Measurements from ENCODE around the gene LKAAEAR1. TPM values are rescaled to one million over a fixed set of nuclear protein-coding genes. Genes with fewer than 3 reads are reported as not detected.

The LKAAEAR1 gene
- total and polyA plus RNA-seq, 2 of the 13 experiments (the other 11 are each of a cell fraction or from before 2014, with no cell fraction given) = not detected

DNA sequence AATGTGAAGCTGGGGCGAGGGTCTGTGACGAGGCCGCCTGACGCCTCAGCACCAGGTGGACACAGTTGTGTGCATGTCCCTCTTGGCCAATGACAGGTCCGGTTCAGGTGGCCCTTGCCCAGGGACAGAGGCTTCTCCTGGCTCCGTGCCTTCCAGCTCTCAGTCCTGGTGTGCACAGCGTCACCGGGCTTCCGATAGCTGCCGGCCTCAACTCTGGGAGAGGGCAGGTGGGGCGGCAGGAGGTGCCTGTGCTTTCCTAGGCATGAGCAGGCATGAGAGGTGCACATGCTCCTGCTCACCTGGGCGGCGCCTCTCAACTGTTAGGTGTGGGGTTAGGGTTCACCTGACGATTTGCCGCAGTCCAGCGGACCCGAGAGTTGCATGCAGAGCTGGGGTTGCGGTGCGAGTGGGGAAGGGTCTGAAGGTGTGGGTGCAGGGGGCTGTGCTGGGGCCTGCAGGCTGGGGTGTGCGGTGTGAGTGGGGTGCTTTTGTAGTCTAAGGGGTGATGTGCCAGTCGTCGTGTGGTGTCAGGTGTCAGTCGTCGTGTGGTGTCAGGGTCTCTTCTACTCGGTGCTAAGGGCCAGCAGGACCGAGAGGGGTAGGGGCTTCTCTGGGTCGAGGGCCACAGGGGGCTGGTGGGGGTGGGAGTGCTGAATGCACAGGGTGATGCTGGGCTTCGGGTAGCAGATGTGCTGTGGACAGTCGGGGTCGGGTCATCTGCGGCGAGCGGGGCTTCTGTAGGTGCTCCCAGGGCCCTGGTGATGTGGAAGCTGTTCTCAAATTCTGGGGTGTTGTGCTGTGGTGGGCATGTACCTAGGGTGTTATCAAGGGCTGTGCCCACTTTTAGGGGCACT is 31.0 kb downstream of the LKAAEAR1 start (continued):
- TF ChIP-seq, protein P1, sequence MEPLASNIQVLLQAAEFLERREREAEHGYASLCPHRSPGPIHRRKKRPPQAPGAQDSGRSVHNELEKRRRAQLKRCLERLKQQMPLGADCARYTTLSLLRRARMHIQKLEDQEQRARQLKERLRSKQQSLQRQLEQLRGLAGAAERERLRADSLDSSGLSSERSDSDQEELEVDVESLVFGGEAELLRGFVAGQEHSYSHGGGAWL (CRISPR knock-in tag; IDR thresholded peaks at IDR 0.05) = no peak
- TF ChIP-seq IRF2 (CRISPR knock-in tag; IDR thresholded peaks at IDR 0.05) (peak; percentile 48; the same call in 1 of the 2 replicates), ZNF12 (CRISPR knock-in tag; IDR thresholded peaks at IDR 0.05) (peak; percentile 43; the same call in 1 of the 2 replicates), CHD2 (IDR thresholded peaks at IDR 0.05; ENCODE audit: low read depth, low read length) (no peak), RNF2 (conservative IDR thresholded peaks at IDR 0.05; ENCODE audit: low read depth) (peak; percentile 90), NFKB2 (CRISPR knock-in tag; IDR thresholded peaks at IDR 0.05; ENCODE audit: borderline replicate concordance) (no peak), PLRG1 (conservative IDR thresholded peaks at IDR 0.05) (no peak), HMGA1 (CRISPR knock-in tag; conservative IDR thresholded peaks at IDR 0.05) (no peak), SMARCC2 (IDR thresholded peaks at IDR 0.05) (no peak), GZF1 (CRISPR knock-in tag; IDR thresholded peaks at IDR 0.05) (peak; percentile 80; the same call in 1 of the 2 replicates), HOXA5 (CRISPR knock-in tag; IDR thresholded peaks at IDR 0.05) (no peak), ESRRA (CRISPR knock-in tag; IDR thresholded peaks at IDR 0.05; ENCODE audit: low read depth) (0 out of 2 replicates have a peak, but pooled peaks have one; percentile 25), ZIK1 (CRISPR knock-in tag; IDR thresholded peaks at IDR 0.05; ENCODE audit: borderline replicate concordance, low read depth) (peak; percentile 88; the same call in 1 of the 2 replicates), SNRNP70 (IDR thresholded peaks at IDR 0.05; ENCODE audit: low read depth, low read length) (no peak), U2AF1 (optimal IDR thresholded peaks at IDR 0.05; ENCODE audit: low read depth, low read length) (no peak), ZNF782 (CRISPR knock-in tag; IDR thresholded peaks at IDR 0.05; ENCODE audit: borderline replicate concordance) (peak; percentile 61; the same call in 1 of the 2 replicates), ZNF326 (CRISPR knock-in tag; IDR thresholded peaks at IDR 0.05; ENCODE audit: borderline replicate concordance) (peak; percentile 50; the same call in 1 of the 2 replicates), ZFP82 (CRISPR knock-in tag; IDR thresholded peaks at IDR 0.05; ENCODE audit: borderline replicate concordance) (no peak), ZNF224 (CRISPR knock-in tag; IDR thresholded peaks at IDR 0.05) (peak; percentile 97; the same call in 1 of the 2 replicates), FOXM1 (CRISPR knock-in tag; IDR thresholded peaks at IDR 0.05) (no peak)
- TF ChIP-seq, protein P2, sequence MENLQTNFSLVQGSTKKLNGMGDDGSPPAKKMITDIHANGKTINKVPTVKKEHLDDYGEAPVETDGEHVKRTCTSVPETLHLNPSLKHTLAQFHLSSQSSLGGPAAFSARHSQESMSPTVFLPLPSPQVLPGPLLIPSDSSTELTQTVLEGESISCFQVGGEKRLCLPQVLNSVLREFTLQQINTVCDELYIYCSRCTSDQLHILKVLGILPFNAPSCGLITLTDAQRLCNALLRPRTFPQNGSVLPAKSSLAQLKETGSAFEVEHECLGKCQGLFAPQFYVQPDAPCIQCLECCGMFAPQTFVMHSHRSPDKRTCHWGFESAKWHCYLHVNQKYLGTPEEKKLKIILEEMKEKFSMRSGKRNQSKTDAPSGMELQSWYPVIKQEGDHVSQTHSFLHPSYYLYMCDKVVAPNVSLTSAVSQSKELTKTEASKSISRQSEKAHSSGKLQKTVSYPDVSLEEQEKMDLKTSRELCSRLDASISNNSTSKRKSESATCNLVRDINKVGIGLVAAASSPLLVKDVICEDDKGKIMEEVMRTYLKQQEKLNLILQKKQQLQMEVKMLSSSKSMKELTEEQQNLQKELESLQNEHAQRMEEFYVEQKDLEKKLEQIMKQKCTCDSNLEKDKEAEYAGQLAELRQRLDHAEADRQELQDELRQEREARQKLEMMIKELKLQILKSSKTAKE (CRISPR knock-in tag; IDR thresholded peaks at IDR 0.05; ENCODE audit: borderline replicate concordance) = peak; percentile 67; the same call in 1 of the 2 replicates
- TF ChIP-seq, protein P3, sequence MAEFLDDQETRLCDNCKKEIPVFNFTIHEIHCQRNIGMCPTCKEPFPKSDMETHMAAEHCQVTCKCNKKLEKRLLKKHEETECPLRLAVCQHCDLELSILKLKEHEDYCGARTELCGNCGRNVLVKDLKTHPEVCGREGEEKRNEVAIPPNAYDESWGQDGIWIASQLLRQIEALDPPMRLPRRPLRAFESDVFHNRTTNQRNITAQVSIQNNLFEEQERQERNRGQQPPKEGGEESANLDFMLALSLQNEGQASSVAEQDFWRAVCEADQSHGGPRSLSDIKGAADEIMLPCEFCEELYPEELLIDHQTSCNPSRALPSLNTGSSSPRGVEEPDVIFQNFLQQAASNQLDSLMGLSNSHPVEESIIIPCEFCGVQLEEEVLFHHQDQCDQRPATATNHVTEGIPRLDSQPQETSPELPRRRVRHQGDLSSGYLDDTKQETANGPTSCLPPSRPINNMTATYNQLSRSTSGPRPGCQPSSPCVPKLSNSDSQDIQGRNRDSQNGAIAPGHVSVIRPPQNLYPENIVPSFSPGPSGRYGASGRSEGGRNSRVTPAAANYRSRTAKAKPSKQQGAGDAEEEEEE (CRISPR knock-in tag; IDR thresholded peaks at IDR 0.05; ENCODE audit: borderline replicate concordance) = no peak
- TF ChIP-seq, protein P4, sequence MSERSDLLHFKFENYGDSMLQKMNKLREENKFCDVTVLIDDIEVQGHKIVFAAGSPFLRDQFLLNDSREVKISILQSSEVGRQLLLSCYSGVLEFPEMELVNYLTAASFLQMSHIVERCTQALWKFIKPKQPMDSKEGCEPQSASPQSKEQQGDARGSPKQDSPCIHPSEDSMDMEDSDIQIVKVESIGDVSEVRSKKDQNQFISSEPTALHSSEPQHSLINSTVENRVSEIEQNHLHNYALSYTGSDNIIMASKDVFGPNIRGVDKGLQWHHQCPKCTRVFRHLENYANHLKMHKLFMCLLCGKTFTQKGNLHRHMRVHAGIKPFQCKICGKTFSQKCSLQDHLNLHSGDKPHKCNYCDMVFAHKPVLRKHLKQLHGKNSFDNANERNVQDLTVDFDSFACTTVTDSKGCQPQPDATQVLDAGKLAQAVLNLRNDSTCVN (CRISPR knock-in tag; IDR thresholded peaks at IDR 0.05; ENCODE audit: borderline replicate concordance) = no peak; the same call in 1 of the 2 replicates
- TF ChIP-seq, protein P5, sequence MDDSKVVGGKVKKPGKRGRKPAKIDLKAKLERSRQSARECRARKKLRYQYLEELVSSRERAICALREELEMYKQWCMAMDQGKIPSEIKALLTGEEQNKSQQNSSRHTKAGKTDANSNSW (CRISPR knock-in tag; IDR thresholded peaks at IDR 0.05; ENCODE audit: borderline replicate concordance) = no peak

All from HepG2 (cell line).